ENCODE measurements around the gene C2CD4C.
"Not testable (repeated sequence)": the region's sequence is repeated elsewhere in the genome, so short reads cannot be mapped to it uniquely, and the experiment has no call there.

The C2CD4C gene

GRCh38 chr19:380618-381219 is 28.2 kb downstream of the C2CD4C start:
- DNase-seq (ENCODE audit: low spot score) = not testable (repeated sequence)

GRCh38 chr19:379796-380195 is 29.2 kb downstream of the C2CD4C start:
- DNase-seq (ENCODE audit: low spot score) = no peak

- DNase-seq (ENCODE audit: low spot score) = no peak
Measured at GRCh38 chr19:378706-379105, 30.2 kb downstream of the C2CD4C start.

- no peak for DNase-seq (ENCODE audit: low spot score)
Measured at GRCh38 chr19:377801-378581, 31.0 kb downstream of the C2CD4C start.

DNA sequence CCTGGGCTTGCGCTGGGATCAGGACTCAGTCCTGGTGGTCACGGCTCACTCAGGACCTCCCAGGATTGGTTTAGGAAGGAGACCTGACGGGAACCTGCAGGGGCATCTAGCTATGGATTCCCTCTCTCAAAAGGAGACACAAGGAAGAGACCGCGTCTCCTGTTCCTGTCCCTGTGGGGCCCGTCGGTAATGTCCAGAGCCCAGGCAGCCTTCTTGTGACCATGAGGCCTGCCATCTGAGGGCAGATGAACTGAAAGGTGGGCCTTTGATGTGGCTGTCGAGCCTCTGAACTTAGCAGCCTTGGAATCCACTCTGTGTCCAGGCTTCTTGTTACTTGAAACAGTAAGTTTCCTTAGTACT is 32.9 kb downstream of the C2CD4C start:
- DNase-seq (ENCODE audit: low spot score) = no peak

GRCh38 chr19:375395-376110 is 33.4 kb downstream of the C2CD4C start:
- no peak for DNase-seq (ENCODE audit: low spot score)

GRCh38 chr19:374886-375235 is 34.1 kb downstream of the C2CD4C start:
- no peak for DNase-seq (ENCODE audit: low spot score)

- DNase-seq (ENCODE audit: low spot score) = no peak
Measured at GRCh38 chr19:374183-374885, 34.6 kb downstream of the C2CD4C start.

DNA sequence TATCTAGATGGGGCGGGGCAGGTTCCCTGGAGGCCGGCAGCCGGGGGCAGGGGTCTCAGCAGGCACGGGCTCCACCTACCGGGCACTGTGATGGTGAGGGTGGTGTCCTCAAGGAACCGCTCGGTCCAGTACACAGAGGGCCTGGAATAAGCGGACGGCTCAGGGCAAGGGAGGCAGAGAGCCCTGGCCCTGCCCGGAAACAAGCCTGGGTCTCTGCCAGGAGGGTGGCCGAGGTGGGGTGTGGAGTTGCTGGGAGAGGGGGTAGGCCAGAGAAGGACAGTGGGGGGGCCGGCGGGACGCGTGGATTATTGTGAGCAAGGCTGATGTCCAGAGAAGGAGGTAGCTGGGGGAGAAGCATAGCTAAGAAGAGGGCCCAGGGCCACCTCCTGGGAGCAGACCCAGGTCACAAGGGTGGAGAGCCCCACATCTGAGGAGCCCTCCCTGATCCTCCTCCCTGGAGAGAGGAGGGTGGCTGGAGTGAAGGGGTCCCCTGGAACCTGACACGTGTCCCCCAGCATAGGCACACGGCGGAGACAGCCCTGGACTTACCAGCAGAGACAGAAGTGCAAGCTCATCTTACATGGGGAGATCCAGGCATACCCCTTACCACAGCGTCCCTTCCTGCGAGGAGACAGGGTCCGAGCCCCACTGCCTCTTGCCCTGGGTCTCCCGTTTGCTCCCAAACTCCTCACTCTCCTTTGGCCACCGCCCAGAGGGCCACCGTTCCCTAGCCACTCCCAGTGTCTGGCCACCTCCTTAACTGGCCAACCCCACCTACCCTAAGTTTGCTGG is 35.4 kb downstream of the C2CD4C start:
- DNase-seq (ENCODE audit: low spot score) = no peak

DNA sequence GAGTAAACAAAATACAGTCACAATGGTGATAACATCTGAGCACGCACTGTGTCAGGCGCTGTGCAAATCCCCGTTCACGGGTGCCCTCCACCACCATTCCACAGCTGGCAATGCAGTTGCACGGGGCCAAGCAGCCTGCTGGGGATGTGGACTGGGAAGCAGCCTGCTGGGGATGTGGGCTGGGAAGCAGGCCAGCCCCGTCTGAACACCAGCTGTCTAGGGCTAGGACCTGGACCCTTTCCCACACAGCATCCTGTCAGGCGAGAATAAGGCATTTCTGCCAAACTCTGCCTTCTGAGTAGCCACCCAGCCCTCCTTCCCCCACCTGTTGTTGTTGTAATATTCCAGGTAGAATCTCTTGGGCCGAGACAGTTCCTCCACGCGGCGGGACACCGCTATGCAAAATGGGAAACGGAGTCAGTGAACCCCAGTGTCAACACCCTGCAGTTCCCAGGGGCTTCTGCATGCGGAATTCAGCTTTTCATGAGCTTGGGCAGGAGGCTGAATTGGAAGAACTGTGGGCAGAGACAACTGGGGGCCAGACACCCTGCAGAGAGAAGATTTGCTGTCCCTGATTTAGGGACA is 36.5 kb downstream of the C2CD4C start:
- DNase-seq (ENCODE audit: low spot score) = no peak

DNA sequence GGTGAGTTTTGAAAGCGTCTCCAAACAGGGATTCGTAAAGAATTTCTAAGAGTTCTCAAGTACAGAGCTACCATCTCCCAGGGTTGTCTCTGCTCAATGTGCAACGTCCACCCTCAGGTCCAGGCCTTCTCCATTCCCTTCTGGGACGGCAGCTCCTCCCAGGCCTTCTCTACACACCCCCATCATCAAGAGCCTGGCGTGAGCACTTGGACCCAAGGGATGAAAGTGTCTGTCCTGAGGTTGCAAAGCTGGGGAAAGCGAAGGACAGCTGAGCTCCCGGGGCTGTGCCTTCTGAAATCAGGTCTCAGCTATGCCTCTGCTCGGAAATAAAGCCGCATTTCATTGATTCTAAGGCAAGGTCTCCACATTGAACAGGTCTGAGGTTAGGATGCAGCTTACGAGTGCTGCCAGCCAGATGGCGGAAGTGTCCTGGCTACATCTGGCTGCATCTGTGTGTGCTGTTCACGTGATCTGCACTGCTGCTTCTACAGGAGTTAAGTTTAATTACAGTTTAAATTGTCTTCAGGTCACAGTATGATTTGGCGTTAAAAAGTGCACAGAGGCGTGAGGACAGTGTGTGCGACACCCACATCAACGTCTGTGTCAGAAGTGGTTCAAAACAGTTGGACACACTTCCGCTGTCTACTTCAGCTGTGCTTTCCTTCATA is 37.3 kb downstream of the C2CD4C start:
- DNase-seq (ENCODE audit: low spot score) = no peak

- DNase-seq (ENCODE audit: low spot score) = no peak
Measured at GRCh38 chr19:370641-371330, 38.2 kb downstream of the C2CD4C start.

GRCh38 chr19:369876-370275 is 39.1 kb downstream of the C2CD4C start:
- no peak for DNase-seq (ENCODE audit: low spot score)

DNA sequence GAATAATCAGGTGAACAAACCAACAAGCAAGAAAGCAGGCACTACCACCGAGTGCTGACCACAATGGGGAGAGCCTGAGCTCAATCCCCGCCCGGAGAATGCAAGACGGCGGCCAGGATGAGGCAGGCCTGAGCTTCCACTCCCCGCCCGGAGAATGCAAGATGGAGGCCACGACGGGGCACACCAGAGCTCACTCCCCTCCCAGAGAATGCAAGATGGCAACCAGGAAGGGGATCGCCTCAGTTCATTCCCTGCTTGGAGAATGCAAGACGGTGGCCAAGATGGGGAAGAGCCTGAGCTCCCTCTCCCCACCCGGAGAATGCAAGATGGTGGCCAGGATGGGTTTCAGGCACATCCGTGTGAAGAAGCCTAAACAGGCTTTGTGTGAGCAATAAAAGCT is 39.7 kb downstream of the C2CD4C start:
- DNase-seq (ENCODE audit: low spot score) = no peak

DNA sequence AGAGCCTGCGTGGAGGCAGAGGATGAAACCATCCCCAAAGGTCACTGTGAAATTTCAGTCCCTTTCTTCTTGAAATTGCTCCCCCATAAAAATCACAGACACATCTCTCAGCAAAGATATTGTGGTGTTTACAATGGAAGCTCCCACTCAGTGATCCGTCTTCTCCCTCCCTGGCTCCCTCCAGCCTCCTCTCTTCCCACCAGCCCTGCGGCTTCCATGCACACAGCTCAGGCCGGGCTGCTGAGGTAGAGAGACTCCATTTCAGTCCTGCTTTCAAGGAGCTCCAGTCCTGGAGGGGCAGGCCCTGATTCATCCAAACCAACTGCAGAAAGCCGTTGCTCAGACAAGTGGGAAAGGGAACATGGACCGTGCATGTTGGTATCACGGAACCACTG is 40.3 kb downstream of the C2CD4C start:
- DNase-seq (ENCODE audit: low spot score) = no peak

DNA sequence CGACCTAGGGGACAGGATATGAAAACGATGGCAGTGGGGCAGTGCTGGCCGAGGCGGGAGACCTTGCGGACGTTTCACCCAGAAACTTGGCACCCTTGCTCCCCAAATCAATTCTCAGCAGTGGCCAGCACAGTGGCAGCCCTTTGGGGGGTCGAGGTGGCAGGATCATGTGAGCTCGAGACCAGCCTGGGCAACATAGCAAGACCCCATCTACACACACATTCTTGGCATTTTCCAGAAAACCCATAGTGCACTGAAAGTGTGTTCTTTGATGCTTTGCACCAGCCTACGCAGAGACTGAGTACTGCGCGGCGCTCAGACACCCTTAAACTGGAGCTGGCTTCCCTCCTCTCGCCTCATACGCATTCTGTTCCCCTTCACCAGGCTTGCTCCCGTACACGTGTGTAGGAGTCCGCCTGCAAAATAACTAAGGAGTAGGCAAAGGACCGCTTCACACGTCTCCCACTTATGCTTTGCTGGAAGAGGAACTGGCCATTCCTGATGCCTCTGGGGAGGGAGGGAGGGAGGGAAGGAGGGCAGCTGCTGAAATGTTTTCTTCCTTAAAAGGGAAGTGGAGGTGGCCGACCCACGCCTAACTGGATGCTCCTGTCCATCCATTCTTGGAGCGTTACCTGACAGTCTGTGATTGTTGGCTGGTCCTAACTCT is 40.9 kb downstream of the C2CD4C start:
- DNase-seq (ENCODE audit: low spot score) = no peak

DNA sequence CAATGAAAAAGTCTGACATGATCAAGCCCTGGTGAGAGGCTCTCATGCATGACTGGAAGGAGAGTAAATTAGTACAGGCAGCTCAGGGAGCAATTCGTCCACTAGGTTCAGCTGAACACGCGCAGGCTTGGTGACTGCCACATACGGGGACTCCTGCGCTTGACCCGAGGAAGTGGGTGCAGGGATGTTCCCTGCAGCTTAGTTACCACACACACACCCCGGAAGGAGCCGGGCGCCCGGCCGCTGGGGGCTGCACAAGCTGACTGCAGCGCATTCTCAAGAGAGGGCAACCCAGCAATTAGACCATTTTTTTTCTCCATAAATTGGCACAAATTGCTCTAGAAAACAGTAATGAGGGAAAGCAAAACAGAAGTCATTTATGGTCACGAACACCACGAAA is 41.4 kb downstream of the C2CD4C start:
- no peak for DNase-seq (ENCODE audit: low spot score)

DNA sequence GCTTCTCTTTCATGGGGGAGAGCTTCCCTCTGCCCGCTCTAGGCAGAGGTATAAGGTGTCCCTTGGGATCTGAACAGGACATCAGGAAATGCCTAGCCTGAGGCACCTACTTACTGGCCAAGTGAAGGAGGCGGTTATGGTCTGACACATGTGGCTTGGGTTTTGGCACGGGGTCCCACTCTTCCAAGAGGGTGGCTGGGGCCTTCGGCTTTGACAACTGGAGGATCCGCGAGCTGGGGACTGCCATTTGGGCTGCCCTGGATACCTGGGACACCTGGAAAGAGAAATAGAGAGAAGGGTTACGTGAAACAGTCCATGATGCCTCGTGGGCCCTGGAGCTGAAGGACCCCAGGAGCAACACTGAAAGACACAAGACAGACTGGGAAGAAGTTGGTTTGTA is 42.0 kb downstream of the C2CD4C start:
- no peak for DNase-seq (ENCODE audit: low spot score)

DNA sequence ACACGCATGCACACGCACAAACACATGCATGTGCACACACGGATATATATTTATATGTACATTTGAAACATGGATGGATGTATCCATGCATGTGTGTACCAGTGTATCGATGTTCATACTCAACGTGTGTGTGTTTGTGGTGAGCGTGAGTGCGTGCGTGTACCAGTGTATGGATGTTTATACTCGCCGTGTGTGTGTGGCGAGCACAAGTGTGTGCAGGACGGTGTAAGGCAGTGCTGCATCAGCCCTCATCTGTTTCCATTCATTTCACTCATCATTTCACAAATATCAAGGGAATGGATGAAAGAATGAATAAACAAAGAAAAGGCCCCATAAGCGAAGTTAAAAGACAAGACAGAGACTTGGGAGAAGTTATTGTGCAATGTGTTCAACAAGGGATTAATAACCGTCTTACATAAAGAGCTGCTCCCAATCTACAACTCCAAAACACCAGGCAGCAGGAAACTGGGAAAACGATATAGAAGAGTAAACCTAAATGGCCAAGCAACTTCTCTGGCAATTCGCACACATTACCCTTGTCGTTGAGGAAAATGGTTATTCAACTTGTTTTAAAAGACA is 42.7 kb downstream of the C2CD4C start:
- no peak for DNase-seq (ENCODE audit: low spot score)
